GM21390 (cell line): ENCODE results near the gene GATAD2A.

ENCODE experiments used
- ATAC-seq: cut with Tn5 transposase; IDR thresholded peaks from one replicate; pipeline ENCODE4 v1.9.1; 2021; ENCODE audit not compliant: unreplicated experiment

Gene GATAD2A

DNA sequence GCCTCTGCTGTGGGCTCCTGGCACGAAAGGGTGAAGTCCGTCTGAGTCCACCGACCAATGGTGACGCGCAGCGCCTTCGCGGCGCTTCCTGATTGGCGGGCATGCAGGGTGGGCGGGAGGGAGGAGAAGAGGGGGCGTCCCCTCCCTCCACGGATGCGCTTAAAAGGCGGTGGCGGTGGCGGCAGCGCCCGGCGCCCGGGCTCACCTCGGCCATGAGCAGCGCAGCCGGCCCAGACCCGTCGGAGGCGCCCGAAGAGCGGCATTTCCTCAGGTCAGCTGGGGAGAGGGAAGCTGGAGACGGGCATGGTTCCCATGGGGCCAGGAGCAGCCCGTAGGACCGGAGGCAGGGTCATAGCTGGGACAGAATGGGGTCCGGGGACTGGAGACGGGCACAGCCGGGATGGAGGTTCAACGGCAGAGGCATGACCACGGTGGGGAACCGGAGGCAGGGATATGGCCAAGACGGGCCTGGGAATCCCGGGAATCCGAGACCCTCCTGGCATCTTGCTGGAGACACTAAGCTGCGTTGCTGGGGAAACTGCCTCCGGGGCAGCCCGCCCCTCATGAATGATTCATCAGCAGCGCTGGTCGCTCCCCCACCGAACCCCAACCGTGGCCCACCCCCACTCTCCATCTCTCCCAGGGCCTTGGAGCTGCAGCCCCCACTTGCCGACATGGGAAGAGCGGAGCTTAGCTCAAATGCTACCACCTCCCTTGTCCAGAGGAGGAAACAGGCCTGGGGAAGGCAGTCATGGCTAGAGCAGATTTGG is 123.4 kb downstream of the GATAD2A start, which contains the start of gene YJEFN3:
TSS of gene YJEFN3 (plus strand) at position 191 of the 770 bp plus-strand sequence. CDS start at position 213, 22 bp downstream.
- ATAC-seq: no peak

DNA sequence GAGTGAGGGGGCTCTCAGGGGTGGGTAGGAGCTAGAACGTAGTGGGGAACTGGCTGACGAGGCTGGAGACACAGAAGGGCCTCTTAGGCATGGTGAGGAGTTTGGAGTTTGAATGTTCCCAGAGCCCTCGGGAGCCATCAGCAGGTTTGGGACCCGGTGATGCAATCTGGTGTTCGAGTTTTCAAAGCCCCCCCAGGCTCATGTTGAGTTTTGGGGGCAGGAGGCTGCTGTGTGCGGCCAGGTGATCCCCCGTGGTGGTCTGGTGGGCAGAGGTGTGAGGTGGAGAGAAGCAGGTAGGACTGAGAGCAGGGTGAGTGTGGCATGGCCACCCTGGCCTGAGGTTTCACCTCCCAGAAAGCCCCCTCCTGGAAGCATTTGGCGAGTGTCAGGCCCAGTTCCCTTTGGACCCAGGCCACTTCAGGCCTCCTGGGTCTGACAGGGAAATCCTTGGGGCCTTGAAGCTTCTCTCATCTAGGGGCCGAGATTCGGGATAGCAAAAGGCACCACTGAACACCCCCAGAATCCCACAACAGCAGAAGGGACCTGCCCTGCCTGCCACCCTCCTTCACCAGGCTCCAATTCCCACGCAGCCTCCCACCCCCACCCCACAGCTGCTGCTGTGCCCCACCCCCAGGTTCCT is 124.4 kb downstream of the GATAD2A start:
- no peak for ATAC-seq

DNA sequence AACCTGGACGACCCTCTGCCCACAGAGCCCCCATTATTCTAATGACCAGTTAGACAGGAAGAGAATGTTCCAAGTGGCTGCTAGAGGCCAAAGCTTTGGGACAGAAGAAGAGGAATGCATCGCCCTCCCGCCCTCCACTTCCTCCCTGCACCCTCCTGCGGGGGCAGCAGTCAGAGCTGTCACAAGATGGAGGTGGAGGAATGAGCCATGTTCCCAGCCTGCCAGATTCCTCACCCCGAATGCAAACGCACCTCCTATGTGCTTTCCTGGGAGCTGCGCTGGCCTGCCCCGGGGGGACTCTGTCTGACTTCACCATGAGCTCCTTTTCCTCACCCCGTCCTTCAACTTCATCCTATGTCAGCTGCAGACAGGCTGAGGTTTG is 124.9 kb downstream of the GATAD2A start:
- ATAC-seq: no peak

DNA sequence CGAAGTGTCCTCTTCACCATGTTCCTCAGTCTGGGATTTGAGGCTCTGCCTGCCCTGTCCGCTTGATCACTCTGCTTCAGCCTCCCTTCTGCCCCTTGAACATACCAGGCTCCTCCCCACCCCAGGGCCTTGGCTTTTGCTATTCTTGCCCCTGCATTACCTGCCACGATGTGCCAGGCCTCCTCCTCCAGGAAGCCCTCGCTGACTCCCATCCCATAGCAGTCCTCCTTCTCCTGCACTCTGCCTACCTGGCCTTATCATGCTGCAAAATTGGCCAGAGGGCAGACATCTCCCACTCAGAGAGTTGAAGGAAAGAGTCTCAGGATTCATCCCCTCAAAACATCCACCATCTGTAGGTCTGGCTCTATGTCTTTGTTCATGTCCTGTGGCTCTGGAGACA is 125.4 kb downstream of the GATAD2A start:
- ATAC-seq: no peak

GRCh38 chr19:19531951-19532805 is 126.7 kb downstream of the GATAD2A start:
- no peak for ATAC-seq

- no peak for ATAC-seq
Measured at GRCh38 chr19:19532806-19533701, 127.6 kb downstream of the GATAD2A start.

- ATAC-seq: no peak
Measured at GRCh38 chr19:19533841-19534240, 128.4 kb downstream of the GATAD2A start.

DNA sequence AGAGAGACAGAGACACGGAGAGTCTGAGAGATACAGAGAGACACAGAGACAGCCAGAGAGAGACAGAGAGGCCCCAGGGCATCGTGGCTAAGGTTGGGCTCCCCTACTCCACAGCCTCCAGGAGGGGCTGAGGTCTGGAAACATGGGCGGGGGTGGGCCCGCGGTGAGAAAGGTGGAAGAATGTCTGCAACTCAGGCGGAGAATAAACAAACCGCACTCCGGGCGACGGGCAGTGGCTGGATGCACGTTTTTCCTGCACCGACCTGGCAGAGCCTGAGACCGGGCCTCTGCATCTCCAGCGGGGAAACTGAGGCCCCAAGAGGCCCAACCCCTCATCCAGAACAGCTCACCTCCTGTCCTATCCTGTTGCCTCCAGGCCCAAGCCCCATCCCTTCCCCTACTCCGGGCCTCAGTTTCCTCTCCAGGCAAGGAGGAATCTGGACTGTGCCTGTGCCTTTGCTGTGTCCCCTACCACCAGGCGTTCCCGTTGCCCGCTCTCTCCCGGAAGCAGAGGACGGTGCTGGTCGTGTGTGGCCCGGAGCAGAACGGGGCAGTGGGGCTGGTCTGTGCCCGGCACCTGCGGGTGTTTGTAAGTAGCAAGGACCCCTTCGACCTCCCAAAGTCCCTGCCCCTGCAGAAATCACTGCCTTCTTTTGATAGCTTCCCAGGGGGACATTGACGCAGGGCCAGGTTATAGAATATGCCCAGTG is 129.2 kb downstream of the GATAD2A start:
- no peak for ATAC-seq

DNA sequence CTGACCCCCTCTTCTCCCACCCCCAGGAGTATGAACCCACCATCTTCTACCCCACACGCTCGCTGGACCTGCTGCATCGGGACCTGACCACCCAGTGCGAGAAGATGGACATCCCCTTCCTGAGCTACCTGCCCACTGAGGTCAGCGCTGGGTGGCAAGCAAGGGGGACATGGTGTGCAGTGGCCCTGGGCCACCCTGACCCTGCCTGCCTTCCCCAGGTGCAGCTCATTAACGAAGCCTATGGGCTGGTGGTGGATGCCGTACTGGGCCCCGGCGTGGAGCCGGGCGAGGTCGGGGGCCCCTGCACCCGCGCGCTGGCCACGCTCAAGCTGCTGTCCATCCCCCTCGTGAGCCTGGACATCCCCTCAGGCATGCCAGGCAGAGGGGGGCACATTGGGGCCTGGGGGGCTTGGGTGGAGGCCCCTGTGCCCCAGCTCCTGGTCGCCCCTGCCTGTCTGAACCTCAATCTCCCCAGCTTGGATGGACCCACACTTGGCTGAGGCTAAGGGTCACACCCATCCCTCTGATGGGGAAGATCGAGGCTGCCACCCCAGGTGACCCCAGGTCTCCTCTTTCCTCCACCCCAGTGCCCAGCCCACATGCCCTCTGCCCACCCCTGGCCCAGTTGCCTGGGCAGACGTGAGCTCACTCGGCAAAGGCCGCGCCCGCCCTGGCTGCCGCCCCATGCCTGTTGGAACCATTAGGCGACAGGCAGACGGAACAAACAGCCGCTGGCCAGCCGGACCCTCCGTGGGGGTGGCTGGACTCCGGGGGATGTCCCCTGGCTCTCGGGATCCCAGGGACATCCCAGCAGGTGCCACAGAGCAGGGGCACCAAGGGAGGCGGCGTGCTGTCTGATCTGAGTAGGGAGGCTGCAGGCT is 130.1 kb downstream of the GATAD2A start:
- ATAC-seq: no peak

DNA sequence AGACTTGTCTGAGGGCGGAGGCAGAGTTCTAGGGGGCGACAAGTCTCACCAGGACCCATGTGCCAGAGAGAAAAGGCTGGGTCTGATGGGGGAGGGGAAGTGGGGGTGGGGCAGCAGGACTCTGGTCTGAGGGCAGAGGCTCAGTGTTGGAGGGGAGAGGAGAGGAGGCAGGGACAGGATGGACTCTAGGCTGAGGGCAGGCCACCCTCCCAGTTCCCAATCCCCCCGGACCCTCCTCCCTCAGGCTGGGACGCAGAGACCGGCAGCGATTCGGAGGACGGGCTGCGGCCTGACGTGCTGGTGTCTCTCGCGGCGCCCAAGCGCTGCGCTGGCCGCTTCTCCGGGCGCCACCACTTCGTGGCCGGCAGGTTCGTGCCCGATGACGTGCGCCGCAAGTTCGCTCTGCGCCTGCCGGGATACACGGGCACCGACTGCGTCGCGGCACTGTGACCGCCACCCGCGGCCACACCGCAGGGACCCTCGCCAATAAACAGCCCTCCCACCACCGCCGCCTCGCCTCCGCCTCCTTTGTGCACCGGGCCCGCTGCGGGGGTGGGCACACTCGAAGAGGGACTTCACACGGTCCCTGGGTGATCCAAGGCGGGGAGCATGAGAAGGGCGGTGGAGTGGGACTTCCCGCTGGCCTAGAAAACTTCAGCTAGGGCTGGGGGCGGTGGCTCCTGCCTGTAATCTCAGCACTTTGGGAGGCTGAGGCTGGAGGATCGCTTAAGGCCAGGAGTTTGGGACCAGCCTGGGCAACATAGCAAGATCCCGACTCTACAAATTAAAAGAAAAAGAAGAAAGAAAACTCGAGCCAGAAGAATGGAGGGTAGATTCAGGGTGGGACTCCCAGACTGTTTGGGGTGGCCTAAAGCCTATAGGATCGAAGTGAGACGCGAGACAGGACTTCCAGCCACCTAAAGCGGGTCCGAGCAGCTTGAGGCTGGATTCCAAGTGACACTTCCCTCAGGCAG is 131.9 kb downstream of the GATAD2A start:
- ATAC-seq: no peak

GRCh38 chr19:19538061-19538784 is 132.7 kb downstream of the GATAD2A start, which contains the start of gene CILP2:
TSS of gene CILP2 (plus strand) at chr19:19538265. CDS start at chr19:19538350, 85 bp downstream.
- ATAC-seq: no peak

DNA sequence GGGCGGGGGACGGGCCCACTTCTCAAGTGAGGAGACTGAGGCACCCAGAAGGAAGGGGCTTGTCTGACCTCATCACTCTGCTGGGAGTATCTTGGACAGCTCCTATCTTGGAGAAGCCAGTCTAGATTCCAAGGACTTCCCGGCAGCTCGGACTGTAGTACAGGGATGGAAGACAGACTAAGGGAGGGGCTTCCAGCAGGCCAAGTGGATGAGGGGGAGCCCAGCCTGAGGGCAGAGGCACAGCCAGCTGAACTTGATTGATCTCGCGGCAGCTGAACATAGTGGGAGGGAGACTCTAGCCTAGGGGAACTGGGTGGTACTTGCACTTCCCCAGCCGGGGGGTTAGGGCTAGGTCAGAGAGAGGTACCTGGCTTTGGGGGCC is 133.3 kb downstream of the GATAD2A start:
- no peak for ATAC-seq

- ATAC-seq: no peak
Measured at GRCh38 chr19:19539698-19540063, 134.2 kb downstream of the GATAD2A start.

GRCh38 chr19:19540064-19540714 is 134.7 kb downstream of the GATAD2A start:
- no peak for ATAC-seq

- peak; percentile 58 for ATAC-seq
Measured at GRCh38 chr19:19540715-19541515, 135.4 kb downstream of the GATAD2A start.

DNA sequence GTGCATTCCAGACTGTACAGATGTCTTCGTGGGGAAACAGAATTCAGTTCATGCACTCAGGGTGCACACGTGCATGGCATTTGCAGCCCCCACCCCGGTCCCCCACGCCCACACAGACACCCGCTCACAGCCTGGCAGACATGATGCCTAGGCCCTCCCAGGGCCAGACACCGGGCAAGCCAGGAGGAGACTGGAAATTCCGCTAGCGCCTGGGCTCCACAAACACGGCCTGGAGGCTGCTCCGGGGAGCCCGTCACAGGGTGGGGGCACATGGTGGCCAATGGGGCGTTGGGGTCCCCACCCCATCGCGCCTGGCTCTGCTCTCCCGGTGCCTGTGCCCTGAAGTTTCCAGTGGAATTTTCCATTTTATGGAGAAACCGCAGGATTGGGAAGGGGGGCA is 136.1 kb downstream of the GATAD2A start:
- ATAC-seq: no peak
